Uterus (tissue), 4 donors: Measurements from ENCODE around the gene MACROD1. TPM values are rescaled to one million over a fixed set of nuclear protein-coding genes. Genes with fewer than 3 reads are reported as not detected.

Source experiments
- DNase-seq, 2 donors: peaks; one replicate each; pipeline ENCODE4 v3.0.0-alpha.2; 2019 to 2020
- H3K27ac ChIP-seq, 2 donors: fragments of 200-600 bp; sonication (generic); 1 replicate in 1 of 2; 2 replicates in 1 of 2; pipeline ENCODE4 v1.5.1; 2016 to 2018
- H3K27me3 ChIP-seq, 2 donors: fragments of 200-600 bp; sonication (generic); one replicate each; pipeline ENCODE4 v1.5.1; 2018 to 2019; ENCODE audit warnings: control low read depth in 1 of 2
- H3K36me3 ChIP-seq, 2 donors: fragments of 200-600 bp; sonication (generic); one replicate each; pipeline ENCODE4 v1.5.1; 2019; ENCODE audit warnings: control low read depth in 1 of 2
- H3K4me1 ChIP-seq, 2 donors: fragments of 200-600 bp; sonication (generic); one replicate each; pipeline ENCODE4 v1.5.1; 2018 to 2019; ENCODE audit warnings: control low read depth in 1 of 2
- H3K4me3 ChIP-seq, 2 donors: fragments of 200-600 bp; sonication (generic); 1 replicate in 1 of 2; 2 replicates in 1 of 2; pipeline ENCODE4 v1.5.1; 2018 to 2019; ENCODE audit warnings: mild to moderate bottlenecking in 1 of 2
- H3K9me3 ChIP-seq, 2 donors: fragments of 200-600 bp; sonication (generic); one replicate each; pipeline ENCODE4 v1.5.1; 2019; ENCODE audit warnings: control low read depth in 1 of 2
- POLR2A ChIP-seq, 2 donors: fragments of 450-650 bp; IDR thresholded peaks; one replicate each; pipeline ENCODE4 v1.6.1; 2016; ENCODE audit warnings: antibody characterized with exemption in 2 of 2, mild to moderate bottlenecking in 1 of 2, moderate library complexity in 1 of 2
- intact Hi-C: fragments of 100-400 bp; cut with DNase I; formaldehyde crosslinking; loops from one replicate; pipeline ENCODE4 v1.15.1; 2023; ENCODE audit warnings: low total_unique reads
- total RNA-seq, 4 donors: library from RNA; depleted of rRNA in 3 of 4; stranded (reverse); fragments of >200 nt in 3 of 4; gene quantifications; one replicate each; pipeline versions ENCODE4 v1.1.0 to v1.2.4, GENCODE V29; 2014 to 2023
- TF ChIP-seq, protein P1 (sequence below), 4 experiments: fragments of 200-600 bp in 2 of 4; fragments of 450-650 bp in 2 of 4; sonication (generic) in 2 of 4; IDR thresholded peaks; one replicate each; pipeline ENCODE4 v1.5.1; 2016 to 2019; ENCODE audit warnings: antibody characterized with exemption in 4 of 4, mild to moderate bottlenecking in 2 of 4, moderate library complexity in 1 of 4
- donor health status: DM: yes; HTN: yes; CAD: no.

The MACROD1 gene
- total RNA-seq, 4 donors from 2014 or later, result 1.8 to 27.1 (median 6.6) TPM

DNA sequence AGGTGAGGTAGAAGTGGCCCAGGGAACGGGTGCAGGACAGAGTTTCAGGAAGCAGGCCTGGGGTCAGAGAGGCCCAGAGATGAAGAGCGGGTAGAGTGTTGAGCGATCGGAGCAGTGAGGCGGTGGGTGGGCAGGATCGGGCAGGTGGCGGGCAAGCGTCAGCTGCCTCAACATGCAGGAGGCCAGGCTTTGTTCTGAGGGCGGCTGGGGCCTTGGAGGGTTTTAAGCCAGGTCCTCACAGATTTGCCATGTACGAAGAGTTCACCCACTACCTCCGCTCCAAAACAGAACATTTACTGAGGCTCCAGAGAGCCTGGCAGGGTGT lies 100.8 kb downstream of the MACROD1 start:
- intact Hi-C loops, result no loop called here
- no peak for DNase-seq
- H3K27ac ChIP-seq, result no peak overlapping the region

DNA sequence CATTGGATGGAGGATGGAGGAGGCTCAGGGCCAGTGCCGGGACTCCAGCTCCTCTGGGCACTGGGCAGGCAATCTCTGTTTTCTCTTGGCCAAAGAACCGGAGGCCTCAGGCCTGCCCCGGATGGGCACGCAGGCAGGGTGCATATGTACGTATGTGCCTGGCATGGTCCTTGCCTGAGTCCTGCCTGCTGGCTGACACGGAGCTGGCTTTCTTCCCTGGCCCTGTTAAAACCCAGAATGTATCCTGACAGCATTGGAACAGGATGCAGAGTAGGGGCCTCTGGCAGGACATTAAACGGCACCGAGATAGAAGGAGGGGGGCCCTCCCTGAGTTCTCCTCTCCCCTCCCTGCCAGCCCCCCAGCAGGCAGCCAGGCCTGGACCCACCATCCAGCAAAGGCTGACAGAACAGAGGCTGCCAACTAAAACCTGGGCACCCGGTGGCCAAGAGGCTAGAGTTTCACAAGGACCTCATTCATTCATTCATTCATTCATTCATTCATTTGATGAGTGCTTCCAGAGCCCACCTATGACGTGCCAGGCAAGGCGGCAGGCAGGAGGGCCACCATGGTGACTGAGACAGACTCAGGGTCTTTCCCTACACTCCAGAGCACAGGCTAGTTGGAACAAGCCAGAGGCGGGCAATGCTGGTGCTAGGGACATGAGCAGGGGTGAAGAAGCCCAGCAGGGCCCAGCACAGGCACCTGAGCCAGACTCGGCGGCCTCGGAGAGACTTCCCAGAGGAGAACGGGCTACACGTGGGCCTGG lies 101.4 kb downstream of the MACROD1 start:
- no peak for DNase-seq

More for the DNA sequence above, 100.8 kb downstream of the MACROD1 start:
- Histone ChIP-seq H3K4me1 (no peaks in the 10 kb centered on the region), H3K36me3 (no peaks in the 10 kb centered on the region), H3K4me3 (no peak overlapping the region), H3K9me3 (no peaks in the 10 kb centered on the region), H3K27me3 (no peaks in the 10 kb centered on the region)
- TF ChIP-seq POLR2A (IDR thresholded peaks at IDR 0.05), result no peak
- TF ChIP-seq, protein P1, sequence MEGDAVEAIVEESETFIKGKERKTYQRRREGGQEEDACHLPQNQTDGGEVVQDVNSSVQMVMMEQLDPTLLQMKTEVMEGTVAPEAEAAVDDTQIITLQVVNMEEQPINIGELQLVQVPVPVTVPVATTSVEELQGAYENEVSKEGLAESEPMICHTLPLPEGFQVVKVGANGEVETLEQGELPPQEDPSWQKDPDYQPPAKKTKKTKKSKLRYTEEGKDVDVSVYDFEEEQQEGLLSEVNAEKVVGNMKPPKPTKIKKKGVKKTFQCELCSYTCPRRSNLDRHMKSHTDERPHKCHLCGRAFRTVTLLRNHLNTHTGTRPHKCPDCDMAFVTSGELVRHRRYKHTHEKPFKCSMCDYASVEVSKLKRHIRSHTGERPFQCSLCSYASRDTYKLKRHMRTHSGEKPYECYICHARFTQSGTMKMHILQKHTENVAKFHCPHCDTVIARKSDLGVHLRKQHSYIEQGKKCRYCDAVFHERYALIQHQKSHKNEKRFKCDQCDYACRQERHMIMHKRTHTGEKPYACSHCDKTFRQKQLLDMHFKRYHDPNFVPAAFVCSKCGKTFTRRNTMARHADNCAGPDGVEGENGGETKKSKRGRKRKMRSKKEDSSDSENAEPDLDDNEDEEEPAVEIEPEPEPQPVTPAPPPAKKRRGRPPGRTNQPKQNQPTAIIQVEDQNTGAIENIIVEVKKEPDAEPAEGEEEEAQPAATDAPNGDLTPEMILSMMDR (IDR thresholded peaks at IDR 0.05), result no peak

DNA sequence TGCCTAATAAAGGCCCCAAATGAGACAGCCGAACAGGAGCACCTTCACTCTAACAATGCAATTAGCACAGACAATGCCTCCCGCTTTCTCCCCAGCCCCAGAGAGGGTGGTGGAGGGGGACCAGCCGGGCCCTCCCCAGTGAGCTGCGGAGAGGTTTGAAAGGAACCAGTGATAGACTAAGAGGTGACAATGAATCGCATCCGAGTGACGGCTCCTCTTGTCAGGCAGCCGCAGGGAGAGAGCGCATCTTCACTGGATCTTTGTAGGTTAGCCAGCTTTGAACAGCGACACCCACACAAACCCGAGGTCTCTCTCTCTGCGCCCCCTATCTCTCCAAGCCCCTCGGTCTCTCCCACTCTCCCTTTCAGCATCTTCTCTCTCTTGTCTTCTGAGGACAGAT lies 102.1 kb downstream of the MACROD1 start:
- no peak overlapping the region for H3K4me3 ChIP-seq
- no peaks in the 10 kb centered on the region for H3K36me3 ChIP-seq
- no peak for DNase-seq
- H3K9me3 ChIP-seq, result no peaks in the 10 kb centered on the region
- H3K4me1 ChIP-seq, result no peaks in the 10 kb centered on the region
- intact Hi-C loops, result no loop called here
- TF ChIP-seq POLR2A (IDR thresholded peaks at IDR 0.05), result no peak
- TF ChIP-seq, protein P1 (IDR thresholded peaks at IDR 0.05), result no peak
- H3K27me3 ChIP-seq, result no peaks in the 10 kb centered on the region
- no peak overlapping the region for H3K27ac ChIP-seq

More for the DNA sequence above, 101.4 kb downstream of the MACROD1 start:
- H3K4me3 ChIP-seq, result no peak overlapping the region
- H3K36me3 ChIP-seq, result no peaks in the 10 kb centered on the region
- H3K27me3 ChIP-seq, result no peaks in the 10 kb centered on the region
- TF ChIP-seq, protein P1 (IDR thresholded peaks at IDR 0.05), result no peak
- TF ChIP-seq POLR2A (IDR thresholded peaks at IDR 0.05), result no peak
- intact Hi-C loops, result no loop called here
- no peaks in the 10 kb centered on the region for H3K9me3 ChIP-seq
- no peaks in the 10 kb centered on the region for H3K4me1 ChIP-seq
- no peak overlapping the region for H3K27ac ChIP-seq

DNA sequence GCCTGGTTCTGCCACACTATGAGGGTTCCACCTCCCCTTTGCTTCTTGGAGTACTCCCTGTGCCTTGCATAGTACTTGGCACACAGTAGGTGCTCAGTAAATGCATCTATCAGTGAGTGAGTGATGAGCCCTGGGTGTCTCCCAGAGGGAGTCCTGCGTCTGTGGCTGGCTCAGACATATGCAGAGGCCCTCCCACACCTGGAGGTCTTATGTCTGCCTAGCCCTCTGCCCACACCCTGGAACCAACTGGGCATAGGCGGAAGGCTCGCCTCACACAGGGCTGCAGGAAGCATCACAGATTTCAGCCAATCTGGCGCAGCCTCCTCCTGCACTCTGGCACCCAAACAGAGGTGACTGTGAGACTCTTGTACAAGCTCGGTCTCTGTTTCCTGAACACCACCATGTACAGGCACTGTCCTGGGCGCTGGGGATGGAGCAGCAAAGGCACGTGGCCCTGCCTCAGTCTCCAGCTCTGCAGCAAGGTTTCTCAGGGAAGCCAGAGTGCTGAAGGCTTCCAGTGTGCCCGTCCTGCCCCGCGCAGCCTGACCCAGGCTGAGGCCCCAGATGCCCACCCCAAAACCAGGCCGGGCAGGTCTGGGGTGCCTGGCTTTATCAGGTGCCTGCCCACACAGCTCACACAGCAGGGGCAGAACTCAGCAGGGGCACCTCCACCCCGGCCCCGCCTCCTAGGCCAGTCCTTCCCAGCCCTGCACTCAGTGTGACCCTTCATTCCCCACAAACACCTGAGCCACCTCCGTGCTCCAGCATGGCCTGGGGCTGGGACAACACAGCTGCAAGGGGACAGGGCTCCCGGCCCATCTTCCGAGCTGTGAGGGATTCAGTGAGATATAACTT lies 103.5 kb downstream of the MACROD1 start:
- TF ChIP-seq POLR2A (IDR thresholded peaks at IDR 0.05), result no peak
- TF ChIP-seq, protein P1 (IDR thresholded peaks at IDR 0.05), result no peak
- H3K4me1 ChIP-seq, result no peaks in the 10 kb centered on the region
- H3K27ac ChIP-seq, result no peak overlapping the region
- H3K36me3 ChIP-seq, result no peaks in the 10 kb centered on the region
- no peaks in the 10 kb centered on the region for H3K9me3 ChIP-seq
- intact Hi-C loops, result no loop called here
- H3K4me3 ChIP-seq, result no peak overlapping the region
- H3K27me3 ChIP-seq, result no peaks in the 10 kb centered on the region
- DNase-seq, result no peak
